Measurements from ENCODE around the gene RFPL2. TPM values are rescaled to one million over a fixed set of nuclear protein-coding genes. Genes with fewer than 3 reads are reported as not detected.

The RFPL2 gene
- total RNA-seq, 2 donors from 2014 or later, result not detected

DNA sequence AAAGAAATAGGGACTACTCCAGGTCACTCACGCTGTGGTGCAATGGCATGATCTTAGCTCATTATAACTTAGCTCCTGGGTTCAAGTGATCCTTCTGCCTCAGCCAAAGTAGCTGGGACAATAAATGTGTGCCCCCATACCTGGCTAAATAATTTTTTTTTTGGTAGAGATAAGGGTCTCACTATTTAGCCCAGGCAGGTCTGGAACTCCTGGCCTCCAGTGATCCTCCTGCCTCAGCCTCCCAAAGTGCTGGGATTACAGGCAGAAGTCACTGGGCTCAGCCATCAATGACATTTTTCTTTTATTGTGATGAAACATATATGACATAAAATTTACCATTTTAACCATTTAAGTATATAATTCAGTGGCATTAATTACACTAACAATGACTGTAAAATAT is 39.7 kb upstream of the RFPL2 start:
- H3K4me3 ChIP-seq, result no peak overlapping the region
- no peaks in the 10 kb centered on the region for H3K27me3 ChIP-seq
- H3K4me1 ChIP-seq, result no peaks in the 10 kb centered on the region
- no peak for DNase-seq
- no peak overlapping the region for H3K9ac ChIP-seq (ENCODE audit: low read depth in 2 of 2, low read length in 2 of 2)
- no peaks in the 10 kb centered on the region for H3K36me3 ChIP-seq
- no peaks in the 10 kb centered on the region for H3K9me3 ChIP-seq
- TF ChIP-seq, protein P1, sequence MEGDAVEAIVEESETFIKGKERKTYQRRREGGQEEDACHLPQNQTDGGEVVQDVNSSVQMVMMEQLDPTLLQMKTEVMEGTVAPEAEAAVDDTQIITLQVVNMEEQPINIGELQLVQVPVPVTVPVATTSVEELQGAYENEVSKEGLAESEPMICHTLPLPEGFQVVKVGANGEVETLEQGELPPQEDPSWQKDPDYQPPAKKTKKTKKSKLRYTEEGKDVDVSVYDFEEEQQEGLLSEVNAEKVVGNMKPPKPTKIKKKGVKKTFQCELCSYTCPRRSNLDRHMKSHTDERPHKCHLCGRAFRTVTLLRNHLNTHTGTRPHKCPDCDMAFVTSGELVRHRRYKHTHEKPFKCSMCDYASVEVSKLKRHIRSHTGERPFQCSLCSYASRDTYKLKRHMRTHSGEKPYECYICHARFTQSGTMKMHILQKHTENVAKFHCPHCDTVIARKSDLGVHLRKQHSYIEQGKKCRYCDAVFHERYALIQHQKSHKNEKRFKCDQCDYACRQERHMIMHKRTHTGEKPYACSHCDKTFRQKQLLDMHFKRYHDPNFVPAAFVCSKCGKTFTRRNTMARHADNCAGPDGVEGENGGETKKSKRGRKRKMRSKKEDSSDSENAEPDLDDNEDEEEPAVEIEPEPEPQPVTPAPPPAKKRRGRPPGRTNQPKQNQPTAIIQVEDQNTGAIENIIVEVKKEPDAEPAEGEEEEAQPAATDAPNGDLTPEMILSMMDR (IDR thresholded peaks at IDR 0.05), result no peak
- no peak overlapping the region for H3K27ac ChIP-seq
- intact Hi-C loops (cut with DNase I), result no loop called here

DNA sequence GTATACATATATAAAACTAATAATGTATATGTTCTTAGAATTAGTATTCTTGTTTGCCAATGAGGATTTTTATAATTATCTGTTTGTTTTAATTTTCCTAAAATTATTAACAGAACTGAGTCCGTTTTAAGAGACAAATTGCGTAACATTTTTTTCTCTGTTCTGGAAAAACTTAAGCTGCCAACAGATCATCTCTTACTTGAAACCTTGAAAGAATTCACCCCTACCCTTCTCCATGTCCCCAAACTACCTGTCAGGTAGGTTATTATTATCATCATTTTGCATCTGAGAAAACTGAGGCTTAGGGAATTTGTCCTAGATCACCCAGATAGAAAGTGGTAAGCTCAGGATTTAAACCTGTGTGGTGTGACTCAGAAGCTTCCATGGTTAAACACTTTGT is 35.6 kb upstream of the RFPL2 start:
- Histone ChIP-seq H3K9ac (ENCODE audit: low read depth in 2 of 2, low read length in 2 of 2) (no peak overlapping the region), H3K4me3 (no peak overlapping the region), H3K27ac (no peak overlapping the region), H3K27me3 (no peaks in the 10 kb centered on the region), H3K9me3 (no peaks in the 10 kb centered on the region), H3K4me1 (no peaks in the 10 kb centered on the region), H3K36me3 (no peaks in the 10 kb centered on the region)
- no peak for DNase-seq
- intact Hi-C loops (cut with DNase I), result no loop called here
- TF ChIP-seq, protein P1 (IDR thresholded peaks at IDR 0.05), result no peak

DNA sequence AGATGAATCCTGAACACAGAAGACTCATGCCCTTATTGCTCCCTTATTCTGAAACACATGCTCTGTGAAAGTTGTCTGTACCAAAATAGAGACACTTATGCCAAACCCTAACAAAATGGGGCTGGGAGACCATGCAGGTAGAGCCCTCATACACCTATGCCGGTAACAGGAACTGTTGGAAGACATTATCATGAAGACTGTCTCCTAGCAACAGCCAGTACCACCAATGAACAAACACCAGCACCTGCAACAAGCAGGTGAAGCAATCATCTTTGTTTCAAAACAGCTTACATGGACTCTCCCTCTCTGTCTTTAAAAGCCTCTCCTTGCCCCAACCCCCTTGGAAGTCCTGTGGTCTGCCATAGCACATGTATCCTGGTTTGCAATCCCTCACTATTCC is 33.0 kb upstream of the RFPL2 start:
- no peak for DNase-seq
- intact Hi-C loops (cut with DNase I), result no loop called here

DNA sequence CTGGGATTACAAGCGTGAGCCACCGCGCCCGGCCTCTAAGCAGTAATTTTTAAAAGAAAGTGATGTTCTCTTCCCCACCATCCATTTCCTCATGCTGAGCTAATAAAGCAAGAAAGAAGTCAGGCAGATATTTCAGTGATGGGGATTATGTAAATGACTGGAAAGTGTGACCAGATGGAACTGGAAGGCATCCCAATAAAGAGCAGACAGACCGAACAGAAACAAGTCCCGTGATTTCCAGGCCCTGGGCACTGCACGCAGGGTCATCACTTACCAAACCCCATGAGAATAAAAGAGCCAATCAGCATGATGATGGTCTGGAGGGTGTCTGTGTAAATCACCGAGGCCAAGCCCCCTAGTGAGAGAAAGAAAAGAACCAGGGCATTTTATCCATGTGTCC is 32.1 kb upstream of the RFPL2 start:
- Histone ChIP-seq H3K4me1 (no peaks in the 10 kb centered on the region), H3K4me3 (no peak overlapping the region)

More for the DNA sequence above, 33.0 kb upstream of the RFPL2 start:
- TF ChIP-seq, protein P1 (IDR thresholded peaks at IDR 0.05), result no peak
- no peaks in the 10 kb centered on the region for H3K9me3 ChIP-seq
- no peaks in the 10 kb centered on the region for H3K36me3 ChIP-seq
- H3K9ac ChIP-seq (ENCODE audit: low read depth in 2 of 2, low read length in 2 of 2), result no peak overlapping the region
- H3K4me3 ChIP-seq, result no peak overlapping the region
- no peaks in the 10 kb centered on the region for H3K4me1 ChIP-seq
- H3K27me3 ChIP-seq, result no peaks in the 10 kb centered on the region
- H3K27ac ChIP-seq, result no peak overlapping the region

DNA sequence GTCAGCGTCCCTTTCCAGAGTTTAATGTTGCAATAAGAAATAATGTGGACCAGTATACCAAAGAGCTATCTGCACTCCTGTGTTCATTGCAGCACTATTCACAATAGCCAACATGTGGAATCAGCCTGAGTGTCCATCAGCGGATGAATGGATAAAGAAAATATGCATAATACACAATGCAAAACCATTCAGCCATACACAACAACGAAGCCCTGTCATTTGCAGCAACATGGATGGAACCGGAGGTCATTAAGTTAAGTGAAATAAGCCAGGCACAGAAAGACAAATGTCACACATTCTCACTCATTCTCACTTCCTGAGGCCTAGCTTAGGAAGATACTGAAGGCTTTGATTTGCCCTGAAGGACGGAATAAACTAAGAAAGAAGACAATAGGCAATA is 28.2 kb upstream of the RFPL2 start:
- H3K4me1 ChIP-seq, result no peaks in the 10 kb centered on the region
- H3K9me3 ChIP-seq, result no peaks in the 10 kb centered on the region
- H3K27me3 ChIP-seq, result no peaks in the 10 kb centered on the region
- no peak for DNase-seq
- TF ChIP-seq, protein P1 (IDR thresholded peaks at IDR 0.05), result no peak
- no peak overlapping the region for H3K27ac ChIP-seq
- intact Hi-C loops (cut with DNase I), result no loop called here
- no peak overlapping the region for H3K4me3 ChIP-seq
- no peaks in the 10 kb centered on the region for H3K36me3 ChIP-seq
- H3K9ac ChIP-seq (ENCODE audit: low read depth in 2 of 2, low read length in 2 of 2), result no peak overlapping the region

More for the DNA sequence above, 32.1 kb upstream of the RFPL2 start:
- Histone ChIP-seq H3K9me3 (no peaks in the 10 kb centered on the region), H3K36me3 (no peaks in the 10 kb centered on the region), H3K9ac (ENCODE audit: low read depth in 2 of 2, low read length in 2 of 2) (no peak overlapping the region), H3K27me3 (no peaks in the 10 kb centered on the region), H3K27ac (no peak overlapping the region)
- intact Hi-C loops (cut with DNase I), result no loop called here
- no peak for DNase-seq
- TF ChIP-seq, protein P1 (IDR thresholded peaks at IDR 0.05), result no peak

All from colonic mucosa (tissue), 4 donors.